HepG2 (cell line): Measurements from ENCODE around the gene PPP1R8. TPM values are rescaled to one million over a fixed set of nuclear protein-coding genes. Genes with fewer than 3 reads are reported as not detected.

Experiments
- ATAC-seq: fragments of 200-7000 bp; cut with Tn5 transposase; 3 replicates; pipeline ENCODE4 v1.9.1; 2020; ENCODE audit warnings: mild to moderate bottlenecking, moderate library complexity
- BruUV-seq: library from RNA; stranded (reverse); fragments of 400-500 nt; replicated peaks from 2 replicates; lab custom pipeline; 2021; lab: Mats Ljungman, UMichigan
- CTCF ChIA-PET: fragments of 300-600 bp; formaldehyde crosslinking; extraction: SDS; loops from one replicate; lab custom pipeline; 2021; ENCODE audit warnings: low total read pairs, inconsistent platforms, low intra/inter-chr PET ratio; lab: Yijun Ruan, JAX
- POLR2A ChIA-PET: fragments of 350-600 bp; sonication (Branson Sonifier 250); formaldehyde crosslinking; loops from one replicate; lab custom pipeline; 2020; ENCODE audit warnings: antibody characterized with exemption, inconsistent platforms; lab: Yijun Ruan, JAX
- DNase-seq: peaks from one replicate; pipeline ENCODE4 v3.0.0-alpha.2; 2015; ENCODE audit warnings: low spot score
- FAIRE-seq: peaks from 3 replicates; lab custom pipeline; 2011; peaks lifted over from hg19 to GRCh38; lab: Jason Lieb, UNC
- H2AFZ ChIP-seq: one replicate; pipeline ENCODE4 v1.6.1; 2011; ENCODE audit warnings: low read length, inconsistent platforms
- H3K27ac ChIP-seq: fragments of 300-600 bp; 3 replicates; pipeline ENCODE4 v1.8.0; 2011; ENCODE audit warnings: mixed run types, mild to moderate bottlenecking, mixed read lengths, low read length, inconsistent platforms; ENCODE audit not compliant: insufficient read depth; ENCODE audit errors: extremely low read length
- H3K27me3 ChIP-seq, 2 experiments: fragments of 200-600 bp in 1 of 2; 2 replicates in 1 of 2; 3 replicates in 1 of 2; pipeline versions ENCODE4 v1.6.0 to v1.8.0; 2011; ENCODE audit warnings: low read length in 2 of 2, mild to moderate bottlenecking in 2 of 2, moderate library complexity in 2 of 2, inconsistent platforms in 1 of 2; ENCODE audit not compliant: insufficient read depth in 2 of 2, control insufficient read depth in 1 of 2
- H3K36me3 ChIP-seq, 2 experiments: fragments of 200-600 bp in 1 of 2; replicated peaks in 1 of 2; 2 replicates in 1 of 2; 3 replicates in 1 of 2; pipeline versions ENCODE4 v1.5.1 to v1.8.0; 2011; ENCODE audit warnings: low read length in 2 of 2, inconsistent platforms in 1 of 2; ENCODE audit not compliant: insufficient read depth in 2 of 2, control insufficient read depth in 1 of 2
- H3K4me1 ChIP-seq: 2 replicates; pipeline ENCODE4 v1.5.1; 2012; ENCODE audit warnings: low read length, inconsistent platforms; ENCODE audit not compliant: insufficient read depth
- H3K4me2 ChIP-seq: 2 replicates; pipeline ENCODE4 v1.6.0; 2011; ENCODE audit warnings: low read depth, low read length, inconsistent platforms
- H3K4me3 ChIP-seq, 3 experiments: fragments of 200-600 bp in 1 of 3; sonication (generic), shearing (Covaris generic) in 1 of 3; replicated peaks in 1 of 3; 2 replicates each; pipeline ENCODE4 v1.5.1; 2011 to 2016; ENCODE audit warnings: low read length in 3 of 3, inconsistent platforms in 2 of 3, low read depth in 2 of 3, mild to moderate bottlenecking in 2 of 3, control low read depth in 1 of 3, mixed read lengths in 1 of 3; ENCODE audit not compliant: insufficient read depth in 1 of 3
- H3K79me2 ChIP-seq: one replicate; pipeline ENCODE4 v1.6.1; 2011; ENCODE audit warnings: low read length, inconsistent platforms; ENCODE audit not compliant: insufficient read depth
- H3K9ac ChIP-seq: 2 replicates; pipeline ENCODE4 v1.6.0; 2011; ENCODE audit warnings: mild to moderate bottlenecking, low read depth, low read length, inconsistent platforms; ENCODE audit not compliant: insufficient read depth
- H3K9me3 ChIP-seq: 2 replicates; pipeline ENCODE4 v1.5.1; 2012; ENCODE audit warnings: mild to moderate bottlenecking, low read length
- H4K20me1 ChIP-seq: 2 replicates; pipeline ENCODE4 v1.6.0; 2011; ENCODE audit warnings: inconsistent platforms, mild to moderate bottlenecking, low read length, moderate library complexity; ENCODE audit not compliant: insufficient read depth
- ARHGAP35 ChIP-seq: sonication (generic); formaldehyde crosslinking; IDR thresholded peaks from 2 replicates; pipeline ENCODE4 v1.9.0; 2022; ENCODE audit warnings: mild to moderate bottlenecking, inconsistent platforms, moderate library complexity, missing genetic modification reagents, borderline replicate concordance
- MYNN ChIP-seq: sonication (generic); formaldehyde crosslinking; IDR thresholded peaks from 2 replicates; pipeline ENCODE4 v1.4.0; 2020; ENCODE audit warnings: mild to moderate bottlenecking, low read depth, missing genetic modification reagents
- NCOA1 ChIP-seq: sonication (generic); formaldehyde crosslinking; IDR thresholded peaks from 2 replicates; pipeline ENCODE4 v1.9.0; 2021; ENCODE audit warnings: missing genetic modification reagents
- NFE2L2 ChIP-seq: fragments of 150-350 bp; IDR thresholded peaks from 2 replicates; pipeline ENCODE4 v1.6.1; 2014; ENCODE audit warnings: low read length
- REL ChIP-seq: sonication (generic); formaldehyde crosslinking; conservative IDR thresholded peaks from 2 replicates; pipeline ENCODE4 v1.8.0; 2022; ENCODE audit warnings: mild to moderate bottlenecking, missing genetic modification reagents, moderate library complexity
- RFX1 ChIP-seq: fragments of 450-650 bp; IDR thresholded peaks from 2 replicates; pipeline ENCODE4 v1.6.1; 2017
- ZNF121 ChIP-seq: sonication (generic); formaldehyde crosslinking; IDR thresholded peaks from 2 replicates; pipeline ENCODE4 v1.5.0; 2020; ENCODE audit warnings: mild to moderate bottlenecking, missing genetic modification reagents
- ZNF124 ChIP-seq: sonication (generic); formaldehyde crosslinking; IDR thresholded peaks from 2 replicates; pipeline ENCODE4 v1.4.0; 2020; ENCODE audit warnings: missing genetic modification reagents
- ZNF17 ChIP-seq: sonication (generic); formaldehyde crosslinking; IDR thresholded peaks from 2 replicates; pipeline ENCODE4 v1.5.0; 2020; ENCODE audit warnings: mild to moderate bottlenecking, missing genetic modification reagents
- ZNF253 ChIP-seq: sonication (generic); formaldehyde crosslinking; IDR thresholded peaks from 2 replicates; pipeline ENCODE4 v1.8.0; 2022; ENCODE audit warnings: mild to moderate bottlenecking, missing genetic modification reagents, borderline replicate concordance
- ZNF430 ChIP-seq: sonication (generic); formaldehyde crosslinking; IDR thresholded peaks from 2 replicates; pipeline ENCODE4 v1.9.0; 2021; ENCODE audit warnings: mild to moderate bottlenecking, missing genetic modification reagents
- ZNF749 ChIP-seq: sonication (generic); formaldehyde crosslinking; IDR thresholded peaks from 2 replicates; pipeline ENCODE4 v1.8.0; 2022; ENCODE audit warnings: mild to moderate bottlenecking, missing genetic modification reagents, moderate library complexity, borderline replicate concordance
- WGBS: methylation state at CpG from one replicate; pipeline ENCODE4 v1.1.6; 2017; ENCODE audit warnings: low lambda C conversion rate; 5-methylcytosine and 5-hydroxymethylcytosine counted together
- in situ Hi-C: cut with HindIII; loops from 2 replicates; pipeline ENCODE4 v1.10.0; 2017; ENCODE audit warnings: low pct_unique_long_range_greater_than_20kb; ENCODE audit not compliant: extremely low pct_ligation_motif_present
- intact Hi-C: fragments of 100-400 bp; cut with micrococcal nuclease; formaldehyde crosslinking; loops from one replicate; pipeline ENCODE4 v1.10.0; 2022; ENCODE audit not compliant: unreplicated experiment
- polyA plus RNA-seq, 8 experiments: library from polyadenylated mRNA; depleted of rRNA in 3 of 8; stranded (reverse) in 7 of 8; unstranded in 1 of 8; fragments of >200 nt; fragmentation: Illumina TruSeq in 4 of 8; extraction: Trizol in 4 of 8; gene quantifications; 2 replicates each; pipeline versions ENCODE4 v1.2.1 to v1.2.3, GENCODE V29; 2011 to 2016; ENCODE audit warnings: low read depth in 4 of 8, missing spikeins in 1 of 8, mixed read lengths in 1 of 8; ENCODE audit not compliant: insufficient read depth in 1 of 8
- total RNA-seq, 5 experiments: library from RNA; depleted of rRNA; stranded (reverse); fragments of >200 nt; fragmentation: Illumina TruSeq; extraction: Trizol; gene quantifications; 2 replicates each; pipeline ENCODE4 v1.2.3, GENCODE V29; 2016; ENCODE audit warnings: low read depth in 1 of 5
- TF ChIP-seq, protein P1 (sequence below): sonication (generic); formaldehyde crosslinking; IDR thresholded peaks from 2 replicates; pipeline ENCODE4 v1.8.1; 2023; ENCODE audit warnings: missing genetic modification reagents, mild to moderate bottlenecking, borderline replicate concordance
- TF ChIP-seq, protein P2 (sequence below): sonication (generic); formaldehyde crosslinking; IDR thresholded peaks from 2 replicates; pipeline ENCODE4 v1.5.0; 2020; ENCODE audit warnings: mild to moderate bottlenecking, missing genetic modification reagents, moderate library complexity
- TF ChIP-seq, protein P3 (sequence below): sonication (generic); formaldehyde crosslinking; IDR thresholded peaks from 2 replicates; pipeline ENCODE4 v1.8.1; 2023; ENCODE audit warnings: mild to moderate bottlenecking, moderate library complexity, missing genetic modification reagents

The PPP1R8 gene
- total and polyA plus RNA-seq, 2 of the 13 experiments (the other 11 are each of a cell fraction or from before 2014, with no cell fraction given) = 38.3 to 62.2 TPM

DNA sequence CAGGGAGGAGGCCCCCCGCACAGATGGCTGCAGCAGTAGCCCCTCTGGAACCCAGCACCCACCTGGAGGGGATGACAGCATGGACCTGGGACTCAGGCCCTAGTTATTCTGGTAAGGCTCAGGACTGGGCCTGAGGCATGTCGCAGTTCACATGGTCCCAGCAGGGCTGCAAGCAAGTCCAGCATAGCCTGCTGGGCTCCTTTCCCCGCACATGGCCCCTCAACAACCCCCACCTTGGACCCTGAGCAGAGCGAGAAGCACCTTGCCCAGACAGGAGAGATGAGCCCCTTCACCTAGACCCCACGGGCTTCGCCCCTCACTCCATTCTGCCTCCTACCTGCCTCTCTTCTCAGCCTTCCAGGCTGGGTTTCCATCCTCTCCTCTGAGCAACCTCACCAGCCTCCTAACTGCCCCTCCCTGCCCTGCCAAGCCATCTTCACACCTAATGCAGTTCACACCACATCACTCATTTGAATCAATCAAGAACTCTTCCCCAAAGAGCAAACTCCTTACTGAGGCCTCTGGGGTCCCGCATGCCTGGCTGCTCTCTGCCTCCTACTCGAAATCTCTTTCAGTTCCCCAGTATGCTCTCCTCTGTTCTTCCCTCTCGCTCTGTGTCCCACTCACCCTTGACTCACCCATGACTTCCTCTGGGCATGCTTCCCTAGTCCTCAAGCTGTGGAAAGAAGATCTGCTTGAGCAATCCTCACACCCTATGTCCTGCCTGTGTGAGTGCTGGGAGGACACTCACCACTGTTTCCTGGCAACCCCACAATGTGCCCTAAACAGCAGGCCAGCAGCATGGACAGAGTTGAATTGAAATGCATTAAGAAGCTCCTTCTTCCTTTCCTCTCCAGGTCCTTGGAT, 32.3 kb downstream of the PPP1R8 start:
- ChIA-PET POLR2A (no interaction called here), CTCF (no interaction called here)
- H3K9ac ChIP-seq = no peak overlapping the region
- intact Hi-C loops = loop anchor here (10.0 kb wide), 1 partner anchor 62 kb away; no protein-coding TSS in a partner anchor
- BruUV-seq = no TSS peak
- H3K9me3 ChIP-seq = no peaks in the 10 kb centered on the region
- no peak overlapping the region for H2AFZ ChIP-seq
- WGBS = 45% methylated on average over 7 of the region's 9 CpGs
- H3K4me3 ChIP-seq = no peak overlapping the region
- no peaks in the 10 kb centered on the region for H3K36me3 ChIP-seq
- H3K79me2 ChIP-seq = no peaks in the 10 kb centered on the region
- H4K20me1 ChIP-seq = no peaks in the 10 kb centered on the region
- no peak overlapping the region for H3K27ac ChIP-seq
- peaks cover 0 to 3% of the 10 kb centered on the region in 2 experiments; a peak in 1 of 5 replicates for H3K27me3 ChIP-seq
- TF ChIP-seq RFX1 (peak; percentile 12; the same call in 1 of the 2 replicates), ZNF430 (CRISPR knock-in tag) (no peak), NFE2L2 (no peak)
- TF ChIP-seq, protein P1, sequence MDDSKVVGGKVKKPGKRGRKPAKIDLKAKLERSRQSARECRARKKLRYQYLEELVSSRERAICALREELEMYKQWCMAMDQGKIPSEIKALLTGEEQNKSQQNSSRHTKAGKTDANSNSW (CRISPR knock-in tag) = no peak
- peak overlapping the region; percentile 5; the same call in 1 of the 2 replicates for H3K4me2 ChIP-seq
- FAIRE-seq (no peak), DNase-seq (no peak), ATAC-seq (no peak)
- H3K4me1 ChIP-seq = peaks cover 37% of the 10 kb centered on the region
- in situ Hi-C loops = loop anchor here (10.0 kb wide), 1 partner anchor 342 kb away; no protein-coding TSS in a partner anchor

DNA sequence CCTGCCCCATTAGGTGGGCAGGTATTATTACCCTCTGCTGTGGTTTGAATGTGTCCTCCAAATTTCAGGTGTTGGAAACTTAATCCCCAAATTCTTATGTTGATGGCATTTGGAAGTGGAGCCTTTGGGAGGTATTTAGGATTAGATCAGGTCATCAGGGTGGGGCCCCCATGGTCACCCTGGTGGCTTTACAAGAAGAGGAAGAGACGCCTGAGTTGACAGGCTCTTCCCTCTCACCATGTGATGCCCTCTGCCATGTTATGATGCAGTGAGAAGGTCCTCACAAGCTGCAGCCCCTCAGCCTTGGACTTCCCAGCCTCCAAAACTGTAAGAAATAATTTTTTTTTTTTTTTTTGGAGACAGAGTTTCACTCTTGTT, 32.9 kb downstream of the PPP1R8 start:
- FAIRE-seq (no peak), ATAC-seq (no peak), DNase-seq (no peak)
- peaks cover 0 to 3% of the 10 kb centered on the region in 2 experiments; a peak in 1 of 5 replicates for H3K27me3 ChIP-seq
- no peak overlapping the region for H3K9ac ChIP-seq
- H3K4me2 ChIP-seq = no peak overlapping the region
- ChIA-PET CTCF (no interaction called here), POLR2A (no interaction called here)
- H3K27ac ChIP-seq = no peak overlapping the region
- no peak overlapping the region for H2AFZ ChIP-seq
- 45% methylated on average over 1 of the region's 1 CpG for WGBS
- no peak overlapping the region for H3K4me3 ChIP-seq
- peaks cover 36% of the 10 kb centered on the region for H3K4me1 ChIP-seq
- no peaks in the 10 kb centered on the region for H3K36me3 ChIP-seq
- no peaks in the 10 kb centered on the region for H3K9me3 ChIP-seq
- in situ Hi-C loops (loop anchor here (10.0 kb wide), 1 partner anchor 341 kb away; no protein-coding TSS in a partner anchor), intact Hi-C loops (loop anchor here (10.0 kb wide), 1 partner anchor 61 kb away; no protein-coding TSS in a partner anchor)
- BruUV-seq = no TSS peak
- no peaks in the 10 kb centered on the region for H3K79me2 ChIP-seq
- H4K20me1 ChIP-seq = no peaks in the 10 kb centered on the region
- no peak for TF ChIP-seq ARHGAP35 (CRISPR knock-in tag)
- TF ChIP-seq ZNF121 (CRISPR knock-in tag) = no peak
- TF ChIP-seq NCOA1 (CRISPR knock-in tag) = no peak
- TF ChIP-seq, protein P2, sequence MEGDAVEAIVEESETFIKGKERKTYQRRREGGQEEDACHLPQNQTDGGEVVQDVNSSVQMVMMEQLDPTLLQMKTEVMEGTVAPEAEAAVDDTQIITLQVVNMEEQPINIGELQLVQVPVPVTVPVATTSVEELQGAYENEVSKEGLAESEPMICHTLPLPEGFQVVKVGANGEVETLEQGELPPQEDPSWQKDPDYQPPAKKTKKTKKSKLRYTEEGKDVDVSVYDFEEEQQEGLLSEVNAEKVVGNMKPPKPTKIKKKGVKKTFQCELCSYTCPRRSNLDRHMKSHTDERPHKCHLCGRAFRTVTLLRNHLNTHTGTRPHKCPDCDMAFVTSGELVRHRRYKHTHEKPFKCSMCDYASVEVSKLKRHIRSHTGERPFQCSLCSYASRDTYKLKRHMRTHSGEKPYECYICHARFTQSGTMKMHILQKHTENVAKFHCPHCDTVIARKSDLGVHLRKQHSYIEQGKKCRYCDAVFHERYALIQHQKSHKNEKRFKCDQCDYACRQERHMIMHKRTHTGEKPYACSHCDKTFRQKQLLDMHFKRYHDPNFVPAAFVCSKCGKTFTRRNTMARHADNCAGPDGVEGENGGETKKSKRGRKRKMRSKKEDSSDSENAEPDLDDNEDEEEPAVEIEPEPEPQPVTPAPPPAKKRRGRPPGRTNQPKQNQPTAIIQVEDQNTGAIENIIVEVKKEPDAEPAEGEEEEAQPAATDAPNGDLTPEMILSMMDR (CRISPR knock-in tag) = no peak
- TF ChIP-seq REL (CRISPR knock-in tag) = no peak
- no peak for TF ChIP-seq ZNF17
- no peak for TF ChIP-seq ZNF749 (CRISPR knock-in tag)
- TF ChIP-seq ZNF253 = no peak
- no peak for TF ChIP-seq MYNN
- TF ChIP-seq, protein P3, sequence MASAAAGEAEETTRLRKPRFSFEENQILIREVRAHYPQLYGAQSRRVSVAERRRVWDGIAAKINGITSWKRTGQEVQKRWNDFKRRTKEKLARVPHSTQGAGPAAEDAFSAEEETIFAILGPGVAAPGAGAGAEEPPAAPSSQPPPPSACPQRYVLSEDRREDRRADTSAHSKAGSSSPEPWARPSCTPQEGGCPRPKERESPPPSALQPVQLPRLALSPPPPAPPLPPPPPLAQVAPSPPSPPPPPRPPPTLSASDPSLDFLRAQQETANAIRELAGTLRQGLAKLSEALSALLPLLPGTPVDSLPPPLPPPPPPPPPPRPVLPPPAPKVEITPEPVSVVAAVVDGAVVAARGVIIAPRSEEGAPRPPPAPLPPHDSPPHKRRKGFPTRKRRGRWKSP (CRISPR knock-in tag) = no peak
- no peak for TF ChIP-seq ZNF124 (CRISPR knock-in tag)
